CD4-positive, alpha-beta T cell (primary cell): ENCODE data around the gene NRXN2. TPM values are rescaled to one million over a fixed set of nuclear protein-coding genes. Genes with fewer than 3 reads are reported as not detected.

Source experiments
- ATAC-seq: fragments of 200-7000 bp; cut with Tn5 transposase; one replicate; pipeline ENCODE4 v1.10.0; 2022; ENCODE audit warnings: mild to moderate bottlenecking; ENCODE audit not compliant: poor library complexity
- CTCF ChIA-PET: fragments of 350-600 bp; sonication (Branson Sonifier 250); formaldehyde crosslinking; loops from one replicate; lab custom pipeline; 2021; ENCODE audit warnings: antibody characterized with exemption, inconsistent platforms; lab: Charles Lee
- POLR2A ChIA-PET: fragments of 350-600 bp; sonication (Branson Sonifier 250); formaldehyde crosslinking; loops from one replicate; lab custom pipeline; 2021; ENCODE audit warnings: antibody characterized with exemption, inconsistent platforms; lab: Charles Lee
- DNase-seq, 14 experiments: peaks; one replicate each; pipeline ENCODE4 v3.0.0-alpha.2; 2013 to 2020; ENCODE audit warnings: mixed read lengths in 2 of 14
- H3K27ac ChIP-seq, 2 donors: one replicate each; pipeline versions ENCODE4 v1.5.1 to v1.7.0; 2013; ENCODE audit warnings: low read length in 2 of 2, low read depth in 1 of 2, mild to moderate bottlenecking in 1 of 2
- H3K27me3 ChIP-seq, 2 experiments: 1 replicate in 1 of 2; 2 replicates in 1 of 2; pipeline versions ENCODE4 v1.6.1 to v1.7.0; 2013; ENCODE audit warnings: low read length in 2 of 2, control low read depth in 1 of 2, mild to moderate bottlenecking in 1 of 2, moderate library complexity in 1 of 2; ENCODE audit not compliant: insufficient read depth in 2 of 2, control insufficient read depth in 1 of 2
- H3K36me3 ChIP-seq: one replicate; pipeline ENCODE4 v1.6.1; 2013; ENCODE audit warnings: low read length, control low read depth; ENCODE audit not compliant: insufficient read depth
- H3K4me1 ChIP-seq: one replicate; pipeline ENCODE4 v1.6.1; 2013; ENCODE audit warnings: low read length, control low read depth; ENCODE audit not compliant: insufficient read depth
- H3K4me3 ChIP-seq: one replicate; pipeline ENCODE4 v1.5.1; 2013; ENCODE audit warnings: mild to moderate bottlenecking, low read length, moderate library complexity
- H3K9me3 ChIP-seq, 2 experiments: 1 replicate in 1 of 2; 2 replicates in 1 of 2; pipeline versions ENCODE4 v1.6.1 to v1.7.0; 2013; ENCODE audit warnings: low read length in 2 of 2, mild to moderate bottlenecking in 2 of 2, control low read depth in 1 of 2, moderate library complexity in 1 of 2; ENCODE audit not compliant: control insufficient read depth in 1 of 2, insufficient read depth in 1 of 2
- H3K27ac Mint-ChIP-seq: one replicate; pipeline ENCODE4 v1.8.0; 2020; ENCODE audit warnings: mixed read lengths
- H3K27me3 Mint-ChIP-seq: one replicate; pipeline ENCODE4 v1.8.0; 2021; ENCODE audit warnings: mixed read lengths
- H3K36me3 Mint-ChIP-seq: one replicate; pipeline ENCODE4 v1.8.0; 2021; ENCODE audit warnings: low read depth, mixed read lengths
- H3K4me1 Mint-ChIP-seq: one replicate; pipeline ENCODE4 v1.8.0; 2021; ENCODE audit warnings: low read depth, mixed read lengths
- H3K4me3 Mint-ChIP-seq: one replicate; pipeline ENCODE4 v1.8.0; 2020; ENCODE audit warnings: mild to moderate bottlenecking, mixed read lengths
- H3K9me3 Mint-ChIP-seq: one replicate; pipeline ENCODE4 v1.8.0; 2020; ENCODE audit warnings: mixed read lengths
- CTCF ChIP-seq: fragments of 200-600 bp; IDR thresholded peaks from one replicate; pipeline ENCODE4 v1.8.0; 2022; ENCODE audit warnings: antibody characterized with exemption, mild to moderate bottlenecking
- intact Hi-C, 2 experiments: fragments of 100-400 bp; cut with DNase I in 1 of 2; cut with micrococcal nuclease in 1 of 2; formaldehyde crosslinking; loops; one replicate each; pipeline versions ENCODE4 v1.15.1 to v1.9.0; 2023 to 2025; cut with DNase I, micrococcal nuclease
- total RNA-seq, 174 experiments: library from RNA in 2 of 174; stranded (reverse) in 2 of 174; gene quantifications; one replicate each; pipeline ENCODE4 v1.2.3 and lab custom pipeline; 2021 to 2026

NRXN2 gene
- total RNA-seq, 2 experiments from 2014 or later, result 0.05 to 0.31 TPM

GRCh38 chr11:64583296-64584262 is 139.4 kb downstream of the NRXN2 start:
- ATAC-seq (no peak), DNase-seq (no peak)
- Histone ChIP-seq H3K36me3 (no peaks in the 10 kb centered on the region), H3K9me3 (peaks cover 0 to 5% of the 10 kb centered on the region in 2 experiments), H3K4me3 (no peak overlapping the region), H3K27me3 (peaks cover 0 to 4% of the 10 kb centered on the region in 2 experiments), H3K4me1 (no peaks in the 10 kb centered on the region), H3K27ac (no peak overlapping the region)
- no peak overlapping the region for H3K4me3 Mint-ChIP-seq
- no peaks in the 10 kb centered on the region for H3K36me3 Mint-ChIP-seq
- H3K27me3 Mint-ChIP-seq, result no peaks in the 10 kb centered on the region
- H3K27ac Mint-ChIP-seq, result no peak overlapping the region
- ChIA-PET POLR2A (no interaction called here), CTCF (no interaction called here)
- TF ChIP-seq CTCF, result no peak
- H3K9me3 Mint-ChIP-seq, result peaks cover 9% of the 10 kb centered on the region
- intact Hi-C loops, result no loop called here
- no peaks in the 10 kb centered on the region for H3K4me1 Mint-ChIP-seq

GRCh38 chr11:64582885-64583284 is 140.1 kb downstream of the NRXN2 start:
- no peak for DNase-seq
- Mint-ChIP-seq H3K27ac (no peak overlapping the region), H3K4me1 (no peaks in the 10 kb centered on the region), H3K4me3 (no peak overlapping the region), H3K36me3 (no peaks in the 10 kb centered on the region), H3K9me3 (peaks cover 2% of the 10 kb centered on the region), H3K27me3 (no peaks in the 10 kb centered on the region)
- Histone ChIP-seq H3K27me3 (peaks cover 0 to 4% of the 10 kb centered on the region in 2 experiments), H3K4me1 (no peaks in the 10 kb centered on the region), H3K9me3 (peaks cover 0 to 5% of the 10 kb centered on the region in 2 experiments), H3K27ac (no peak overlapping the region), H3K36me3 (no peaks in the 10 kb centered on the region), H3K4me3 (no peak overlapping the region)
- no peak for TF ChIP-seq CTCF
- intact Hi-C loops, result no loop called here
- ChIA-PET CTCF (no interaction called here), POLR2A (no interaction called here)
- no peak for ATAC-seq

- Mint-ChIP-seq H3K4me1 (no peaks in the 10 kb centered on the region), H3K36me3 (no peaks in the 10 kb centered on the region), H3K4me3 (no peak overlapping the region), H3K27ac (no peak overlapping the region), H3K27me3 (no peaks in the 10 kb centered on the region), H3K9me3 (no peaks in the 10 kb centered on the region)
- intact Hi-C loops, result no loop called here
- DNase-seq (no peak), ATAC-seq (no peak)
- no peak overlapping the region for H3K4me3 ChIP-seq
- H3K27me3 ChIP-seq, result no peaks in the 10 kb centered on the region
- POLR2A ChIA-PET, result no interaction called here
- CTCF ChIA-PET, result no interaction called here
- no peaks in the 10 kb centered on the region for H3K4me1 ChIP-seq
- H3K9me3 ChIP-seq, result no peaks in the 10 kb centered on the region
- H3K36me3 ChIP-seq, result no peaks in the 10 kb centered on the region
- no peak for TF ChIP-seq CTCF
- H3K27ac ChIP-seq, result no peak overlapping the region
These were observed 141.9 kb downstream of the NRXN2 start for GRCh38 chr11:64581057-64581523.
